SU-DHL-6 (cell line): Measurements from ENCODE around the gene LENG9.

Source experiments
- H2AFZ ChIP-seq: fragments of 200-600 bp; sonication (generic); 2 replicates; pipeline ENCODE4 v1.6.1; 2014; ENCODE audit warnings: low read depth, mild to moderate bottlenecking, moderate library complexity, mixed read lengths, antibody characterized with exemption, low read length; ENCODE audit not compliant: severe bottlenecking
- H3F3A ChIP-seq: fragments of 200-600 bp; shearing (Covaris generic); 2 replicates; pipeline ENCODE4 v1.6.0; 2016; ENCODE audit warnings: antibody characterized with exemption, mild to moderate bottlenecking; ENCODE audit not compliant: insufficient read depth
- H3K27ac ChIP-seq: fragments of 200-600 bp; sonication (generic); 2 replicates; pipeline ENCODE4 v1.5.1; 2016; ENCODE audit warnings: low read depth, mild to moderate bottlenecking, low read length, moderate library complexity, mixed read lengths
- H3K27me3 ChIP-seq: fragments of 200-600 bp; sonication (generic), shearing (Covaris generic); 2 replicates; pipeline ENCODE4 v1.6.0; 2014; ENCODE audit warnings: mild to moderate bottlenecking, low read length
- H3K36me3 ChIP-seq: fragments of 200-600 bp; sonication (generic); 2 replicates; pipeline ENCODE4 v1.6.1; 2014; ENCODE audit warnings: mild to moderate bottlenecking, low read length, mixed read lengths
- H3K4me2 ChIP-seq: fragments of 300-600, 200-600 bp; shearing (Covaris generic), sonication (generic); 2 replicates; pipeline ENCODE4 v1.6.0; 2014; ENCODE audit warnings: low read length, low read depth, mild to moderate bottlenecking; ENCODE audit not compliant: poor library complexity, severe bottlenecking
- H3K4me3 ChIP-seq: fragments of 200-600 bp; sonication (generic); 2 replicates; pipeline ENCODE4 v1.5.1; 2014; ENCODE audit warnings: antibody characterized with exemption, low read length, mild to moderate bottlenecking, mixed read lengths; ENCODE audit not compliant: insufficient read depth, poor library complexity, severe bottlenecking
- H3K79me2 ChIP-seq: fragments of 200-600 bp; sonication (generic); 2 replicates; pipeline ENCODE4 v1.6.1; 2014; ENCODE audit warnings: mild to moderate bottlenecking, low read length, moderate library complexity; ENCODE audit not compliant: insufficient read depth
- H3K9ac ChIP-seq: fragments of 200-600 bp; sonication (generic); 2 replicates; pipeline ENCODE4 v1.7.0; 2014; ENCODE audit warnings: mild to moderate bottlenecking, low read length
- H3K9me2 ChIP-seq: fragments of 200-600 bp; sonication (generic); replicated peaks from 2 replicates; pipeline ENCODE4 v1.6.1; 2014; ENCODE audit warnings: low read length; ENCODE audit not compliant: insufficient read depth
- H3K9me3 ChIP-seq: fragments of 200-600 bp; sonication (generic); 2 replicates; pipeline ENCODE4 v1.6.1; 2014; ENCODE audit warnings: low read length, mixed read lengths; ENCODE audit not compliant: insufficient read depth
- H4K20me1 ChIP-seq: fragments of 200-600 bp; sonication (generic); 2 replicates; pipeline ENCODE4 v1.6.1; 2014; ENCODE audit warnings: low read depth, mild to moderate bottlenecking, antibody characterized with exemption, low read length, moderate library complexity, mixed read lengths
- EZH2phosphoT487 ChIP-seq: fragments of 200-600 bp; sonication (generic), shearing (Covaris generic); conservative IDR thresholded peaks from 2 replicates; pipeline ENCODE4 v1.6.1; 2018; ENCODE audit warnings: mild to moderate bottlenecking, antibody characterized with exemption, low read length, moderate library complexity, mixed read lengths
- TF ChIP-seq, protein P1 (sequence below): fragments of 200-600 bp; sonication (generic); IDR thresholded peaks from one replicate; pipeline ENCODE4 v1.5.1; 2017; ENCODE audit warnings: antibody characterized with exemption, mild to moderate bottlenecking, low read length, moderate library complexity; ENCODE audit not compliant: insufficient read depth, poor library complexity, severe bottlenecking

LENG9 gene

DNA sequence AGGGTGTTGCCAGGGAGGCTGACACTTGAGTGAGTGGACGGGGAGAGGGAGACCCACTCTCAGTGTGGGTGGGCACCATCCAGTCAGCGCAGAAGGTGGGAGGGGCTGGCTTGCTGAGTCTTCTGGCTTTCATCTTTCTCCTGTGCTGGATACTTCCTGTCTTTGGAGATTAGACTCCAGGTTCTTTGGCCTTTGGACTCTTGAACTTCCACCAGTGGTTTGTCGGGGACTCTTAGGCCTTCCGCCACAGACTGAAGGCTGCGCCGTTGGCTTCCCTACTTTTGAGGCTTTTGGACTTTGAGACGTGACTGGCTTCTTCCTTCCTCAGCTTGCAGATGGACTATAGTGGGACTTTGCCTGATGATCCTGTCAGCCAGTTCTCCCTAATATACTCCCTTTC lies 18.8 kb downstream of the LENG9 start:
- 0 out of 2 replicates have a peak, but pooled peaks cover 3% of the 10 kb centered on the region for H3F3A ChIP-seq
- H3K9me3 ChIP-seq, result no peaks in the 10 kb centered on the region
- H3K79me2 ChIP-seq, result peaks cover 24% of the 10 kb centered on the region
- no peaks in the 10 kb centered on the region for H3K9me2 ChIP-seq
- no peaks in the 10 kb centered on the region for H3K27me3 ChIP-seq
- TF ChIP-seq, protein P1, sequence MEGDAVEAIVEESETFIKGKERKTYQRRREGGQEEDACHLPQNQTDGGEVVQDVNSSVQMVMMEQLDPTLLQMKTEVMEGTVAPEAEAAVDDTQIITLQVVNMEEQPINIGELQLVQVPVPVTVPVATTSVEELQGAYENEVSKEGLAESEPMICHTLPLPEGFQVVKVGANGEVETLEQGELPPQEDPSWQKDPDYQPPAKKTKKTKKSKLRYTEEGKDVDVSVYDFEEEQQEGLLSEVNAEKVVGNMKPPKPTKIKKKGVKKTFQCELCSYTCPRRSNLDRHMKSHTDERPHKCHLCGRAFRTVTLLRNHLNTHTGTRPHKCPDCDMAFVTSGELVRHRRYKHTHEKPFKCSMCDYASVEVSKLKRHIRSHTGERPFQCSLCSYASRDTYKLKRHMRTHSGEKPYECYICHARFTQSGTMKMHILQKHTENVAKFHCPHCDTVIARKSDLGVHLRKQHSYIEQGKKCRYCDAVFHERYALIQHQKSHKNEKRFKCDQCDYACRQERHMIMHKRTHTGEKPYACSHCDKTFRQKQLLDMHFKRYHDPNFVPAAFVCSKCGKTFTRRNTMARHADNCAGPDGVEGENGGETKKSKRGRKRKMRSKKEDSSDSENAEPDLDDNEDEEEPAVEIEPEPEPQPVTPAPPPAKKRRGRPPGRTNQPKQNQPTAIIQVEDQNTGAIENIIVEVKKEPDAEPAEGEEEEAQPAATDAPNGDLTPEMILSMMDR, result no peak
- TF ChIP-seq EZH2phosphoT487, result no peak
- peaks cover under 1% of the 10 kb centered on the region; the same call in 1 of the 2 replicates for H4K20me1 ChIP-seq
- H3K9ac ChIP-seq, result no peak overlapping the region
- H2AFZ ChIP-seq, result no peak overlapping the region
- H3K4me2 ChIP-seq, result no peak overlapping the region
- H3K4me3 ChIP-seq, result no peak overlapping the region
- H3K27ac ChIP-seq, result no peak overlapping the region
- no peaks in the 10 kb centered on the region for H3K36me3 ChIP-seq

DNA sequence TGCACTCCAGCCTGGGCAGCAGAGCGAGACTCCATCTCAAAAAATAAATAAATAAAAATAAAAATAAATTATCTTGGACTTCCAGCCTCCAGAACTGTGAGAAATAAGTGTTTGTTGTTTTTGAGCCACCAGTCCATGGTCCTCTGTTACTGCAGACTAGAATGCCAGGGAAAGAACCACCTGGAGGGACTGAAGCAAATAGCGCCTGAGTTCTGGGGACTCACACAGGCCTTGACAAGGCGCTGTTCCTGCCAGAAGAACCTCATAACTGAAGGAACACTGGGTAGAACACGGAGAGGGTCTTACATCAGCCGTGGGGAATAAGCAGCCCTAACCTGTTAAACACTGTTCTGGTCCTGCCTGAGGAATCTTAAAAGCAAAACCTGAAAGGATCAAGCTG lies 22.9 kb downstream of the LENG9 start:
- no peaks in the 10 kb centered on the region for H3K9me2 ChIP-seq
- H3K4me3 ChIP-seq, result no peak overlapping the region
- no peaks in the 10 kb centered on the region for H3K9me3 ChIP-seq
- H3K79me2 ChIP-seq, result no peaks in the 10 kb centered on the region
- TF ChIP-seq, protein P1, result no peak
- TF ChIP-seq EZH2phosphoT487, result no peak
- no peak overlapping the region for H2AFZ ChIP-seq
- H4K20me1 ChIP-seq, result no peaks in the 10 kb centered on the region
- H3K9ac ChIP-seq, result no peak overlapping the region
- H3K36me3 ChIP-seq, result no peaks in the 10 kb centered on the region
- no peak overlapping the region for H3K4me2 ChIP-seq
- H3F3A ChIP-seq, result no peaks in the 10 kb centered on the region
- H3K27ac ChIP-seq, result no peak overlapping the region
- no peaks in the 10 kb centered on the region for H3K27me3 ChIP-seq

DNA sequence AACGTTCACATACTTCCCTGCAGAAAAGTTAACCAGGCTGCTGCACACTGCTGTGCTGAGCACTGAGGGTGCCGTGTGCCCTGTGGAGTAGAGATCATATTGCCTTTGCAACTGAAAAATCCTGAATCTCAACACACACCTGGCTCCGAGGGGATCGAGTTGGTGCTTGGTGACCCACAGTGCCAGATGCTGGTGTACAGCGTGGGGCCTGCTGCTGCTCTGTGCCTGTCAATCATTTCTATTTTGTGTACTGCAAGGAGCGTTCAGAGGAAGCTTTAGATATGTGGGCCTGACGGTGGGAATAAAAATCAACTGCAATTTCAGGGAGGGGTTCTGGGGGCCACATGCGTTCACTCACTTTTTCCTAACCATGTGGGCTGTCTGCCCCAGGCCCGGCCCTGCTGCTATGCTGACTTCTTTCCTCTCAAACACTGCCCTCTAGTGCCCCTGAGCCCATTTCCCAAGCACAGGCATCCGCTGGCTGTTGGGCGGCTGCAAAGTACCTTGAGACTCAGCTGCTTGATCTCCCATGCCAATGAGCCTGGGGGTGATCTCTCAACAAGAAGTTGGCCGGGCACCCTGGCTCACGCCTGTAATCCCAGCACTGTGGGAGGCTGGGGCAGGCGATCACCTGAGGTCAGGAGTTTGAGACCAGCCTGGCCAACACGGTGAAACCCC lies 24.3 kb downstream of the LENG9 start:
- Histone ChIP-seq H3F3A (no peaks in the 10 kb centered on the region), H3K79me2 (no peaks in the 10 kb centered on the region), H3K9me3 (no peaks in the 10 kb centered on the region), H3K4me3 (no peak overlapping the region), H3K9ac (no peak overlapping the region), H3K27me3 (no peaks in the 10 kb centered on the region), H2AFZ (no peak overlapping the region), H4K20me1 (no peaks in the 10 kb centered on the region), H3K4me2 (no peak overlapping the region), H3K36me3 (no peaks in the 10 kb centered on the region), H3K9me2 (no peaks in the 10 kb centered on the region), H3K27ac (no peak overlapping the region)
- TF ChIP-seq, protein P1, result no peak
- TF ChIP-seq EZH2phosphoT487, result no peak
